GM19324 (cell line): ENCODE results near the gene CDHR3.
"Not testable (repeated sequence)": the region's sequence is repeated elsewhere in the genome, so short reads cannot be mapped to it uniquely, and the experiment has no call there.

ENCODE experiments used
- ATAC-seq: cut with Tn5 transposase; IDR thresholded peaks from one replicate; pipeline ENCODE4 v1.9.1; 2021; ENCODE audit warnings: mild to moderate bottlenecking, moderate library complexity; ENCODE audit not compliant: unreplicated experiment, low FRiP score

Gene CDHR3

DNA sequence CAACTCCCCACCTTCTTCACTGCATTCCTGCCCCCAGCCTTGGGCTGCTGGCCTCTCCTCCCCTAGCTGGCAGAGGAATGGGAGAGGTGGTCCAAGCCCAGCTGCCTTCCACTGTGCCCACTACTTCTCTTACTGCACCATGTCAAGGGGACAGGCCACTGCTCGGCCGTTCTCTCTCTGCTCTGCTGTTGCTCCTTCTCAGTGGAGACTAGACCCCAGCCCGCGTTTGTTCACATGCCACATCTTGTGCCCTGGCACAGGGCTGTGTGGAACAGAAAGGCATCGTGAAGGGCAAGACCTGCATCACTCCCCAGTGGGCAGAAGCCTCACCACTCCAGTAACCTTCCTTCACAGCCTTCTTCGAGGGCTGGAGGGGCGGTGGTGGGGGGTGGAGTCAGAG is 711 bp upstream of the CDHR3 start:
- ATAC-seq, result no peak

GRCh38 chr7:105971845-105972244 is 8.8 kb downstream of the CDHR3 start:
- ATAC-seq, result no peak

- ATAC-seq, result no peak
Measured at GRCh38 chr7:105972276-105972675, 9.2 kb downstream of the CDHR3 start.

GRCh38 chr7:105974471-105974870 is 11.4 kb downstream of the CDHR3 start:
- ATAC-seq, result no peak

GRCh38 chr7:105975770-105976417 is 12.8 kb downstream of the CDHR3 start:
- ATAC-seq, result no peak

DNA sequence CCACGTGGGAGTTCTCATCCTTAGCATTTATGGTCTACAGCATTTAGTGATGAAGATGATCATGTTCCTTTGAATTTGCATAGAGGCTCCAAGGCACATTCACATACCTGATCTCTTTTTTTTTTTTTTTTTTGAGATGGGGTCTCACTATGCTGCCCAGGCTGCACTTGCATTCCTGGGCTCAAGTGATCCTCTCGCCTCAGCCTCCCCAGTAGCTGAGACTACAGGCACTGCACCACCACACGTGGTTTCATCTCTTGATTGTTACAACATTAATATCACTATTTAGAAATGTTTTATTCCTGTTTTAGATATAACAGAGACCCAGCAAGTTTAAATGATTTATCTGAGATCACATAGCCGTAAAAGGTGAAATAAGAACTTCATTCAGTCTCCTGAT is 13.8 kb downstream of the CDHR3 start:
- no peak for ATAC-seq

DNA sequence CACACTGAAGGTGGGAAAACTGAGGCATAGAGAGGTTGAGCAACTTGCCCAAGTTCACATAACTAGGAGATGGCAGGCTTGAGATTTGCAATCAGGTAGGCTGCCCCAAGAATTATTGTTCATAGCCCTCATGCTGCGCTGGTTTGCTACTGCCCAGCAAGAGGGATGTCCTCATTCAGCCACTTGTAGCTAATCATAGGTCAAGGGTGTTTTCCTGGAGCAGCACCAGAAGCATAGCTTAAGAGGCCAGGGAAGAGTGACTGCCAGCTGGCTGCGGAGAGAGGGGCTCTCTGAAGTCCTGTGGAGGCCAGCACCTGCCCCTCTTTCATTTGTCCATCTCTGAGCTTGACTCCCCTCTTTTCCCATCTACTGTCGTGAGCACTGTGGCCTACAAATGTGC is 15.0 kb downstream of the CDHR3 start:
- no peak for ATAC-seq

DNA sequence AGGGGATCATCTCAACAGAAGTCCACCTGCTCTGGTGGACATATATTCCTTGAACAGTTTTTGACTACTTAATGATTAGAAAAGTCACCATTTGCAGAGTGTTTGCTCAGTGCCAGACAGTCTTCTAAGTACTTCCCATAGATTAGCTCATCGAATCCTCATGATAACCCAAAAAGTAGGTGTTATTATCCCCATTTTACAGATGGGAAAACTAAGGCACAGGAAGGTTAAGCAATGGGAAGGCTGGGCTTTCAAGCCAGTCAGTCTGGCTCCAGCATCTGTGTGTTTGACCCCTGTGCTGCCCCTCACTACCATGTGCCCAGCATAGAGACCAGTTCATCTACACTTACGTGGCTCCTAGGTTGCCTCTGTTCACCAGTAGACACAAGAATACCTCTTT is 15.9 kb downstream of the CDHR3 start:
- ATAC-seq, result no peak

- no peak for ATAC-seq
Measured at GRCh38 chr7:105979405-105979804, 16.3 kb downstream of the CDHR3 start.

GRCh38 chr7:105980645-105981396 is 17.8 kb downstream of the CDHR3 start:
- no peak for ATAC-seq

DNA sequence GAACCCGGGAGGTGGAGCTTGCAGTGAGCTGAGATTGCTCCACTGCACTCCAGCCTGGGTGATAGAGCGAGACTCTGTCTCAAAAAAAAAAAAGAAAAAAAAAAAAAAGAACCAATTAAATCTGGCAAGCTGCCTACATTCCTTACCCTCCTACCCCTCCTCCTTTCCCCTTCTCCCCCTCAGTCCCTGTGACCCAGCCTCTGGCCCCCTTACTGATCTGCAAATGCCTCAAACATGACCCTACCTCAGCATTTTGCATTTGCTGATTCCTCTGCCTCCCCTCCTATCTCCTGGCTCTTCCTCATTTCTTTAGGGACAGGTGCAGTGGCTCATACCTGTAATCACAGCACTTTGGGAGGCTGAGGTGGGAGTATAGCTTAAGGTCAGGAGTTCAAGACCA is 19.3 kb downstream of the CDHR3 start:
- ATAC-seq, result no peak

GRCh38 chr7:105984808-105985207 is 21.7 kb downstream of the CDHR3 start:
- ATAC-seq, result not testable (repeated sequence)

DNA sequence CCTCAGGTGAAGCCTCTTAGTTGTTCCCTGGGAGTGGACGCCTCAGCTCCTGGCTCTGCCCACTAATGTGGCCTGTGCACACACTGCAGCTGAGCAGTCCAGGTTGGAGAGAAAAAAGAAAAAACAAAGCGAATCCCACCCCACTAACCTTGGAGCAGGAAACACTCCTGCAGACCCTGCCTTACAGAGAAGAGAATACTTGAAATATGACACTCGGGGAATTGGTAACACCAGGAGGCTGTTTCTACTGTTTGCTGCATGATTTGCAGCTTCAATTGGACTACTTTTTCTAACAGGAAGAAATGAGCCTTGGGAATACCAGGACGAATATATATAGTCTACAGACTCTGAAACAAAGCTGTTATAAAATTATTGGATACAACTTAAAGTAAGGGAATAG is 22.2 kb downstream of the CDHR3 start:
- ATAC-seq, result no peak

DNA sequence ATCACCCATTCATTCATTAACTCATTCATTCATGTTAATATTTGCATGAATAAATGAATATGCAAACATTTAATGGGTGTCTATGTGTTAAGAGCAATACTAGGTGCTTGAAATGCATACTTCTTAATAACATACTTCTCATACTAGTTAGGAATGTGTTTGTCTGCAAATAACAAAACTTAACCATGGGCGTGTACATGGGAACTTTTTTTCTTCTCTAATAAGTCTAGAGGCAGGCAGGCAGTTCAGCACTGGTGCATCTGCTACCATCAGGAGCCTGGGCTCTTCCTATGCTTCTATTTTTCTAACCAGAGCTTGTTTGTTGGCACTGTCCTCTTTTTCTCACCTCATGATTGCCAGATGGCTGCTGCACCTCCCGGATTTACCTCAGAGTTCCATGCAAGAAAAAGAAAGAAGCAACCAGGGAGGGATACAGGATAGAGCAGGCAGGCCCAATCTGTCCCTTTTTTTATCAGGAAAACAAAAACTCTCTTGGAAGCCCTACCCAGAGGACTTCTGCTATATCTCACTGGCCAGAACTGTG is 22.7 kb downstream of the CDHR3 start:
- ATAC-seq, result no peak

- no peak for ATAC-seq
Measured at GRCh38 chr7:105987046-105987445, 24.0 kb downstream of the CDHR3 start.

DNA sequence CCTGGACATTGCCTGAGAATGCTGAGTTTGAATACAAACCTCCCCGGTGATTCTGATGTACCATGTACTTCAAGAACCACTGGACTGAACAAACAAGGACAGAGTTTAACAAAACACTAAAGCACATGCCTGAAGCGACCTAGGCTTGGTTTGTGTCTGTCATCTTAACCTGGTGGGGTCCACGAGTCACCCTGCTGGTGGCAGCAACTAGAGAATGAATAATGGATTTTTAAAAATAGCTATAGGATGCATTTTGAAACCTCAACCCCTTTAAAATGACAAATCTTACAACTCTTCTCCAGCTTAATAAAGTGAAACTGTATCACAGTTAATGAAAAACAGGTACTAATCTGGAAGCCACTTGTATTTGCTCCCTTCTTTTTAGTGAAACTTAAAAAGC is 25.2 kb downstream of the CDHR3 start:
- ATAC-seq, result no peak

GRCh38 chr7:105989191-105989590 is 26.1 kb downstream of the CDHR3 start:
- no peak for ATAC-seq

- no peak for ATAC-seq
Measured at GRCh38 chr7:105989686-105990085, 26.6 kb downstream of the CDHR3 start.

DNA sequence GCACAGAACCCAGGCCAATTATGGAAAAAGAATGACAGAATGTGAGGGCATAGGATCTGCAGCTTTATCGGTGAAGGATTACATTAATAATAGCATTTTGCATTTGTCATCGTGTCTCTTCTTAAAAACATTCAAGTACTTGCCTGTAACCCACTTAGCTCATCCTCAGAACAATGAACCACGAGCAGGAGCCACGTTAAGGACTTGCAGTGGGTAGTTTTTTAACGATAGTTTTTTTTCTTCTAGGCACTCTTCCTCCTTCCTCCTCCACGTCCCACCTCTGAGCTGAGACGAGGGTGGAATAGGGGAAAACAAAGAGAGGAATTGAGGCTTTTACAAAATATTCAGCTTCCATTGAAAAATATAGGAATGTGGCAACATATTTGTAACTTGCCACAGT is 27.1 kb downstream of the CDHR3 start:
- no peak for ATAC-seq

DNA sequence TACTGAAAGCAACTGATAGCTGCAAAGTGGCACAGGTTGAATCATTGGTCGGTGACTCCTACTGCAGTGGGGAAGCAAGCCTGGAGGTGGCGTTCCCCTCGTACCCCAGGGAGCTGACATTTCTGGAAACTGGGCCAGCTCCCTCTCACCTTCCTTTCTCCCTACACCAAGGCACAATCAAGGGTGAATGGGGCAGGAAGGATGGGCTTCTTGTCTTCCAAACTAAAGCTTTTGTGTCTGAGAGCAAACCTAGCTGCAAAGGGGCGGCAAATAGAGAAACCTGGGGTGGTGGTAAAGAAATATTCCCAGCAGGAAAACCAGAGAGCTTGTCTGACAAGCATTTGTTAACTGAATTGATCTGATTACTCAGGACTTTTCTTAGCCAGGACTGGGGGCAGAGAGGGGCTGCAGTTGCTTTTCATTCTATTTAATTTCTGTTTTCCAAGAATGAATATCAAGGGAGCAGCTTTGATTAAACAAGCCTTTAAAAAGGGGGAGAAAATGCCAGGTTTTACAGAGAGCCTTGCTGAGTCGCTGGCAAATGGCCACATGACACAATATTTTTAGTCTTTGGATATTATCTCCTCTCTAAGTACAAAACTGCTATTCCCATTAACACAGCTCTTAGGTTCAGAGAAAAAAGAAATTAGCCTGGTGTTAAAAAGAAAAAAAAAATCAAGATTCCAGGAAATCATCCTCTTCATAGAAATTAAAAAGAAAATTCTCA is 27.8 kb downstream of the CDHR3 start:
- ATAC-seq, result no peak

DNA sequence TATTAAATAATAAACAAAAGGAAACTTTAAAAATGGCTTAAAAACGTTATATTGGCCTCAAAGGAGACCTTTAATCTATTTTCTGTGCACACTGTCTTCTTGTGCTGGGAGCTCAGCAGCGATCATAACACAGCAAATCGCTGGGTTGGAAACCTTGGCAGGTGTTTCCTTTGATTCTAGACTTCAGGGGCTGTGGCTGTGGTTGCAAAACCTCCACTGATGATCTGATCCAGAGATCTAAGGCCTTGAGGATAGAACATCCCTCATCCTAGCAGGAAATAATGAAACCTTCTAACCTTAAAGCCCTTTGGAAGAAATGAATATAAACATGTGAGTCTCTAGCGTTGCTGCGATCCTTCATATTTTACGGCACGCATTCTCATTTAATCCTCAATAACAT is 29.8 kb downstream of the CDHR3 start:
- ATAC-seq, result no peak
